Measurements from ENCODE around the gene UGDH.

DNA sequence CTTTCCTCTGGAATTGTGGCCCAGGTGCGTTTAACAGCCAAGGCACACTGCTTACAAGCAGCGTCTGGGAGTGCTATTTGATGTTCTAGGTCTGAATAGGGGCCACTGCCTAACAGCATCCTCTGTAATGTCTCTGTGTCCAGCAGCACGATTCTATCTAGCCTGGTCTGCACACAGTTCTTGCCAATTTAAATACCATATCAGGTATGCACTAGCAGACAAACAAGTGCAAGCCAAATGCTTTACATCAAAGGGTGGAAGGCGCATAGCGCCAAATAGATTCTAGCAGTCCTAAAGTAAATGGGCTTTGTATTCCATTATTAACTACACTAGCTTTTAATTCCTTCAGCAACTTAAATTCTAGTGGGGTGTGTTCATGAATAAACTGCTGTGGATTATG lies 15.8 kb upstream of the UGDH start:
- TF ChIP-seq, protein P1, sequence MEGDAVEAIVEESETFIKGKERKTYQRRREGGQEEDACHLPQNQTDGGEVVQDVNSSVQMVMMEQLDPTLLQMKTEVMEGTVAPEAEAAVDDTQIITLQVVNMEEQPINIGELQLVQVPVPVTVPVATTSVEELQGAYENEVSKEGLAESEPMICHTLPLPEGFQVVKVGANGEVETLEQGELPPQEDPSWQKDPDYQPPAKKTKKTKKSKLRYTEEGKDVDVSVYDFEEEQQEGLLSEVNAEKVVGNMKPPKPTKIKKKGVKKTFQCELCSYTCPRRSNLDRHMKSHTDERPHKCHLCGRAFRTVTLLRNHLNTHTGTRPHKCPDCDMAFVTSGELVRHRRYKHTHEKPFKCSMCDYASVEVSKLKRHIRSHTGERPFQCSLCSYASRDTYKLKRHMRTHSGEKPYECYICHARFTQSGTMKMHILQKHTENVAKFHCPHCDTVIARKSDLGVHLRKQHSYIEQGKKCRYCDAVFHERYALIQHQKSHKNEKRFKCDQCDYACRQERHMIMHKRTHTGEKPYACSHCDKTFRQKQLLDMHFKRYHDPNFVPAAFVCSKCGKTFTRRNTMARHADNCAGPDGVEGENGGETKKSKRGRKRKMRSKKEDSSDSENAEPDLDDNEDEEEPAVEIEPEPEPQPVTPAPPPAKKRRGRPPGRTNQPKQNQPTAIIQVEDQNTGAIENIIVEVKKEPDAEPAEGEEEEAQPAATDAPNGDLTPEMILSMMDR (conservative IDR thresholded peaks at IDR 0.05), result no peak
- TF ChIP-seq ZFX (IDR thresholded peaks at IDR 0.05), result no peak
